GM18868 (cell line): Measurements from ENCODE around the gene ZNF431.
"Not testable (repeated sequence)": the region's sequence is repeated elsewhere in the genome, so short reads cannot be mapped to it uniquely, and the experiment has no call there.

Source experiments
- ATAC-seq: cut with Tn5 transposase; IDR thresholded peaks from one replicate; pipeline ENCODE4 v1.9.1; 2021; ENCODE audit warnings: mild to moderate bottlenecking, moderate library complexity; ENCODE audit not compliant: unreplicated experiment

ZNF431 gene

DNA sequence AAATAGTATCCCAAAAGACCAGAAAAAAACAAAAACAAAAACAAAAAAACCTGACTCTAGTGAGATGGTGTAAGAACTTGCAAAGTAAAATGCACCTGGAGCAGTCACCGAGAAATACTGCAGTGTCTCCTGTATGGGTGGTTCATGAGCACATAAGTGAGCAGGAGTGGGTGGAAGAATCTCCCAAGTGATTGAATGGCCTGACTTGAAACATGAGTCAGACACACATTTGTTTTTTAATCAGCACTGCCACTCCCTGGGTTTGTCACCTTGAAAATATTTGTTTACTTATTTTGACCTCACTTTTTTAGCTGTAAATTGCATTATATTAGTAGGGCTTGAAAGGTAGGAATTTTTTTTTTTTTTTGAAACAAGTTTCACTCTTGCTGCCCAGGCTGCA, 2.0 kb downstream of the ZNF431 start:
- no peak for ATAC-seq

DNA sequence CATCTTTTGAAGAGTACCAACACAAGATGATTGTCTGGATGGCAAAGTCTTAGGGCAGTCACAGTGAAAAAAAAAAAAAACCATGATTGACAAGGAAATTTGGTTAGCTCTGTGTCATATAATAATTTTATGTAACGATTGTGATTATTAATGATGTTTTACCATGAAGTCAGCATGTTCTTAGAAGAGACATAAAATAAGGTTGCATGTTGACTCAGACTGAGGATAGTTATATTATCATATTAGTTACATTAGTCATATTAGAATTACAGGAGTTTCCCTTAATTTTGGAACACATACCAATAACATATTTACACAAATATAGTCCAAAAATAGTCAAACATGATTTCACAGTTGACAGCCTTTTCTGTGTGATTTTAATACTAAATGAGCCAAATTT, 5.7 kb downstream of the ZNF431 start:
- ATAC-seq, result no peak

DNA sequence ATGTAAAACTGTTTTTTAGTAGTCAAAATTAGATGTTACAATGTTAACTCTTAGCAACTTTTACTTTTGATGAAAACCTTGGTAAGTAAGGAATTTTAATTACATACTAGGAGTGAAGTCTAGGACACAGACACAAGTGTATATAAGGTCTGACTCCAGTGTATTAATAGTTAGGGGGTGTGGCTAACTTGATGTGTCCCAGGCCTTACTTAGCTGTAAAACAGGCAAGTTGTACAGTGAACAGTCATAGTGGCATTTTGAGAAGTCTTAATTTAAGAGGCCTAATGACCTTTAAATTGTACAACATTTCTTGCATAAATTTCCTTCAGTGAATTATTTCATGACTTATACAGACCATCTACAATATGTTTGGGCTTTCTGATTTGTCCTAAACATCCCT, 6.8 kb downstream of the ZNF431 start:
- no peak for ATAC-seq

DNA sequence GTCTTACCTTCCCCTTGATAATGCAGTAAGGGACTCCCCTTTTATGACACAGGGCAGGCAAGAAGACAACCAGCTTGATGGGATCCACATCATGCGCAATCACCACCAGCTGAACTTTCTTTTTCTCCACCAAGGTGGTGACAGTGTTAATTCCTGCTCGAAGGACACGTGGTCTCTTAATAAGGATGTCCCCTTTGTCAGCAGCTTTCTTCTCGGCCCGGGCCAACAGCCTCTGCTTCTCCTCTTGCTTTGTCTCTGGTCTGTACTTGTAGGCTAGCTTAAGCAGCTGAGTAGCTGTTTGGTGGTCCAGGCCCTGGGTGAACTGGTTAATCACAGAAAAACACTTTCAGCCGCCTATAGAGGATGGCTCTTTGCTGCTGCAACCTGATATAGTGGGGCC, 8.0 kb downstream of the ZNF431 start:
- ATAC-seq, result no peak

DNA sequence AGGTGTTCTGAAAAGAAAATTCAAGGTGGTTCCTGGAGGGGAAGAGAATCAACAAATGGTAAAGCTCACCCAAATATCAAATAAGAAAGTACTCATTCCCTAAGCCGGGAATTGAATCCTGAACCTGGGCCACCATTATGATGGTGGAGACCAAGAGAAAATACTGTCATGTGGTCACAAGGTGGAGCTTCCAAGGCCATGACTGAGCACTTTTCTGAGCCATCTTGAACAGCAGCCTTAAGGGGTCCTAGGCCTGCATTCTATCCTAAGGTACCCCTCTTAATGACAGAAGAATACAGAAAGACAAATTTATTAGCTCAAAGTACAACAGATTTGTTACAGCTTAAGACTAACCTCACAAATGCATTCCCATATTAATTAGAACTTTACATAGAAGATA, 9.6 kb downstream of the ZNF431 start:
- no peak for ATAC-seq

DNA sequence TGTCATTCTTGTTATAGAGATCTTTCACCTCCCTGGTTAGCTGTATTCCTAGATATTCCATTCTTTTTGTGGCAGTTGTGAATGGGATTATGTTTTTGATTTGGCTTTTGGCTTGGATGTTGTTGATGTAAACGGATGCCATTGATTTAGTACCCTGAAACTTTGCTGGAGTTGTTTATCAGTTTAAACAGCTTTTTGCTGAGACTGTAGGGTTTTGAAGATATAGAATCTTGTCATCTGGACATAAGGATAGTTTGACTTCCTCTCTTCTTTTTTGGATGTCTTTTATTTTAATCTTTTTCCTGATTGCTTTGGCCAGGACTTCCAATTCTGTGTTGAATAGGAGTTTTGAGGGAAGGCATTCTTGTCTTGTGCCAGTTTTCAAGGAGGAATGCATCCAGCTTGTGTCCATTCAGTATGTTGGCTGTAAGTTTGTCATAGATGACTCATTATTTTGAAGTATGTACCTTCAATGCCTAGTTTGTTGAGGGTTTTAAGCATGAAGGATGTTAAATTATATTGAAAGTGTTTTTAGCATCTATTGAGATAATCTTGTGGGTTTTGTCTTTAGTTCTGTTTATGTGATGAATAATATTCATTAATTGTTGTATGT, 16.8 kb downstream of the ZNF431 start:
- no peak for ATAC-seq

DNA sequence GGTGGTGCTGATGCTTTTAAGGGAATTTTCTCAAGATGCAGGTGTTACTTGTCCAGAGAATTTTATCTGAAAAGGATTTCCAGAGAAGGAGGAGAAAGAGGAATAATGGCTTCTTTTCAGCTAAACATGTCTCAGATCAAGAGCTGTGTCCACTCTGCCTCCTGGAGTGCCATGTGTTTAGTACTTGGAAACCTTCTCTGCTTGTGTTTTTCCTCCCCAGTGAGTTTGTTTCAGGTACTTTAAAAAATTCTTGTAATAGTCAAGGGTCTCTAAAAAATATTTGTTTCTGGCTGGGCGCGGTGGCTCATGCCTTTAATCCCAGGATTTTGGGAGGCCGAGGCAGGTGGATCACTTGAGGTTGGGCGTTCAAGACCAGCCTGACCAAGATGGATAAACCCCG, 22.7 kb downstream of the ZNF431 start:
- no peak for ATAC-seq

DNA sequence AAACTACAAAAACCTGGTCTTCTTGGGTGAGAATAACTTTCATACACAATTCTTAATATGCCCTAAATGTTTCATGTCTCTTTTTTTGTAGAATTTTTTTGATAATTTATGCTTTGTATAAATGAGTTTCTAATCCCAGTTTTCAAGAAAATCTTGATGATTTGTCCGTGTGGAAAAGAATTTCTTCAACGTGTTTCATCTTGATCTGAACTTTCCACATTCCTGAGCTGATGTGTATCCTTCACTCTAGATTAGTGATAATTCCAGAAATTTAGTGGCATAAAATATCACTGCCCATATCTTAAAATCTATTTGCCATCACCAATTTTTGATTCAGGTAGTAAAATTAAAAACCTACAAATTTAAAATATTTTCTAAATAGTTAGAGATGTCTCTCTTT, 24.6 kb downstream of the ZNF431 start:
- ATAC-seq, result no peak

DNA sequence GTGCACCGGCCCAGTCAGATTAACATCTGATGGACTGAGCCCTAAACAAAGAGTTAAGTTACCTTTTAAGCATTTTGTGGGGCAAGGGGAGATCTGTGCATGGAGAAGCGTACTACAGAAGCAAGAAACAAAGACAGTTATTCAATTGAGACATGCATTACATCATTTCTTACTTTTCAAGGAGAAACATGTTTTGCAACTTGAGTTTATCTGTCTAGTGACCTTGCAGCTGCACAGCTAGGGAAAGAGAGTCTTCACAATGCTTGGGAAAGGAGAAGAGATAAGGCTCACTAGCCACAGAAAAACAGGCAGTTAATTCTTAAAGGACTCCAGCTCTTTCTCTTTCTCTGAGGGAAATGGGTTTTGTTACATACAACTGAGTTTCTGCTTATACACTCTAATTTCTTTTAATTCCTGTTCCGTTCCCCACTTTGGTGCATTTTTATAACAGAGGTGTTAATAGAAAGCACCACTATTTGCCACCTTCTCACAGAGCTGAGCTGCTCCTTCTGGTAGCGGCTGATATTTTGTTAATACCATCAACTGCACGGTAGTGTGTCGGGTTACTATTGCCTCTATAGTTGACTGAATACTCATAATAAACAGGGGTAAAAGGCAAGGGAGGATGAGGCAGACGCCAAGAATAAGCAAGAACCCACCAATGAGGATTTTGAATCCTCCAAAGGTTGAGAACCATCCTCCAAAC, 55.9 kb downstream of the ZNF431 start:
- no peak for ATAC-seq

DNA sequence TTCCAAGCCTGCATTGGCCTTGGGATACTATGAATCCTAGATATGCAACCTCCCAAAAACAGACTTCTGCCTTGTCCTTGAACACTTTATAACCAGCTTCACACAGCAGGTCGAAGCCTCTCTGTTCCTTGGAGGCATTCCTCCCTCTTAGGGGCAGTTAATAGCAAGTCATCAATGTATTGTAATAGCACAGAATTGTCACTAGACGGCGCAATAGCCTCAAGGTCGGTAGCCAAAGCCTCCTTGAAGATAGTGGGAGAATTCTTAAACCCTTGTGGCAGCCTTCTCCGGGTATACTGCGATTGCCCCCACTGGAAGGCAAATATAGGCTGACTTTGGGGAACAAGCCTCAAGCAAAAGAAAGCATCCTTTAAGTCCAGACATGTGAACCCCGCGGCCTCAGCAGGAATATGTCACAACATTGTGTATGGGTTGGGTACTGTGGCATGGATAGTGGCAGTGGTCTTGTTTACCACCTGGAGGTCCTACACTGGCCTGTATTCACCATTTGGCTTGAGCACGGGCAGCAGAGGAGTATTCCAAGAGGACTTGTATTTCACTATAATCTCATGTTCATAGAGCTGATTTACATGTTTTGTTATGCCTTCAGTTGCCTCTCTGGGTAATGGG, 61.1 kb downstream of the ZNF431 start:
- ATAC-seq, result no peak

DNA sequence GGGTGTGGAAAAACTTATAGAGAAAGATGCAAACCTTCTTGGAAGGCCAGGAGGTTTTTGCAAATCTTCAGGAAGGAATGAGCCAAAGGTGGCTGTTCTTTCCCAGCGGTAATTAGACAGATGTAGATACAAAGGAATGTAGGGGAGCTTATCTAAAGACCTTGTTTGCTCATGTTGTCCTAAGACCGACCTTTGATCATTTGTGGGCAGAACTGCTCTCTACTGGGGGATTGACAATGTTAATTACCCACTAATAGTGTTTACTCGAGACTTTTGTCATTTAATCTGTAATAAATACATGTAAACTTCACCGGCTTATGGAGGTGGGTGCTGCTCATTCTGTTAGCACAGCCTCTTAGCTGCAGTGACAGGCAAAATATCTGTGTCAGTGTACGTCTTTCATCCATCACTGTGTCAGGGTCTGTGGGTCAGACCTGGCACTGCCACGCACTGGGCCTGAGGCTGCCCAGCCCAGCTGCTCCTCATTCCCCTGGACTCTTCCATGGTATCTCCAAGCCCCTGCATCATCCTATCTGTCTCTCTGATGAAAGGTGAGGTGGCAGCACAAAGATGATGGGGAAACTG, 68.3 kb downstream of the ZNF431 start:
- ATAC-seq, result no peak

DNA sequence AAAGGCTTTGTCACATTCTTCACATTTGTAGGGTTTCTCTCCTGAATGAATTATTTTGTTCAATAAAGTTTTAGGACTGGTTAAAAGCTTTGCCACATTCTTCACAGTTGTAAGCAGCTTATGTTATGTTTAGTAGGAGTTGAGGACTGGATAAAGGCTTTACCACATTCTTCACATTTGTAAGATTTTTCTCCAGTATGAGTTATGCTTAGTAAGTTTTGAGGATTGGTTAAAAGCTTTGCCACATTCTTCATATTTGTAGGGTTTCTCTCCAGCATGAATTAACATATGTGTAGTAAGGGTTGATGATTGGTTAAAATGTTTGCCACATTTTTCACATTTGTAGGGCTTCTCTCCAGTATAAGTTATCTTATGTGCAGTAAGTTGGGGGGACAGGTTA, 79.9 kb downstream of the ZNF431 start:
- ATAC-seq, result no peak

DNA sequence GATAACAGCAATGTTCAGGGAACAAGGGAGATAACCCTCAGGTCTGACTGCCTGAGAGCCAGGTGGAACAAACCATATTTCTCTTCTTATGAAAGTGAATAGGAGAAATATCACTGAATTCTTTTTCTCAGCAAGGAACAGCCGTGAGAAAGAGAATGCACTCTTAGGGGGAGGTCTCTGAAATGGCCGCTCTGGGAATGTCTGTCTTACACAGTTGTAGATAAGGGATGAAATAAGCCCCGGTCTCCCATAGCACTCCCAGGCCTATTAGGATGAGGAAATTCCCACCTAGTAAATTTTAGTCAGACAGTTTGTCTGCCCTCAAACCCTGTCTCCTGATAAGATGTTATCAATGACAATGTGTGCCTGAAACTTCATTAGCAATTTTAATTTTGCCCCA, 88.1 kb downstream of the ZNF431 start:
- ATAC-seq, result not testable (repeated sequence)

DNA sequence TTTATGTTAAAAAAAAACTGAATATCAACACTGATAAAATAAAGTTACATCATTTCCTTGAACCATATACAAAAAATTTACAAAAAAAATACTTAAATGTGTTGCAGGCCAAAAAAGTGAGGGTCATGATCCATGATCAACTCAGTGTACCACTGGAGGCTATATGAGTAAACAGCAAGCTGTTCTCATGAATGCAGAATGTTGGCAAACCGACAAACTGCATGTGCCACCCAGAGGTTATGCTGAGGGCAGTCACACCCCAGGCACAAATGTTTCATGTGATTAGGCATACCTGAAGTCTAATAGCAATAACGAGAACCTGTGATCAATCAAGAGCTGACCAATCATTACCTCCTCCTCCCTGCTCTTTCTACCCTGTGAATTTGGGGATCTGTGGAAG, 91.9 kb downstream of the ZNF431 start:
- no peak for ATAC-seq

DNA sequence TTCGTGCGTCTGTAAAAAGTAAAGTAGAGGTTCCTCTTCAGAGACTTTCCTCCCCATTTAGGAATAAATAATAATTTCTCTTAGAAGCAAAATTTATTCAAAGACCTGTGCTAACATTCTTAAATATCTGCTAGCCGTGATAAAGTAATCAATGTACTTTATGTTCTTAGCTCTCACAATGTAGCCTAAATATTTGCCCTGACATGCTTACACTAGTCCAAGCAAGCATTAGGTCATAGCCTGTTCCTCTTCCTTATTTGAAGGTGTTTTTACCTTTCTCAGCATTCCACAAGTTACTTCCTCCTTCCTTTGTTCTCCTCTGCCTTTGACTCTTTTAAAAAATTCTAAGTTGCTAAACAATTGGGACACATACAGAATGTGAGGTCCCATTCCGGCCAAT, 94.9 kb downstream of the ZNF431 start:
- not testable (repeated sequence) for ATAC-seq

DNA sequence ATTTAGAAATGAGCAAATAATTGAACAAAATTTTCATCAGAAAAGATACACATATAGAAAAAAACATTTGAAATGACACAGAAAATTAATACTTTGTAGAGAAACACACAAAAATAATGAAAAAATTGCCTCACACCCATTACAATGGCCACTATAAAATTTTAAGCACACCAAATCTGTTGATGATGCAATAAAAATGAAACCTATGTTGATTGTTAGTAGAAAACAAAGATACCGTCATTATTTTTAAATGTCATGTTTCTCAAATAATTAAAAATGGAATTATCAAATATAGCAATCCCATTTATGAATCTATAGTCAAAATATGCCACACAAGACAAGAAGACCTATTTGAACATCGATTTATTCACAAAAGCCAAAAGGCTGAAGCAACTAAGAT, 96.8 kb downstream of the ZNF431 start:
- ATAC-seq, result no peak
